B cell (primary cell): ENCODE measurements around the gene CDCA5. TPM values are rescaled to one million over a fixed set of nuclear protein-coding genes. Genes with fewer than 3 reads are reported as not detected.

Source experiments
- ATAC-seq: fragments of 200-7000 bp; cut with Tn5 transposase; one replicate; pipeline ENCODE4 v1.10.0; 2021; ENCODE audit warnings: low read depth, mild to moderate bottlenecking, moderate number of reproducible peaks, moderate library complexity
- CTCF ChIA-PET: fragments of 350-600 bp; sonication (Branson Sonifier 250); formaldehyde crosslinking; loops from one replicate; lab custom pipeline; 2021; ENCODE audit warnings: antibody characterized with exemption, inconsistent platforms; lab: Charles Lee
- POLR2A ChIA-PET: fragments of 350-600 bp; sonication (Branson Sonifier 250); formaldehyde crosslinking; loops from one replicate; lab custom pipeline; 2021; ENCODE audit warnings: antibody characterized with exemption; lab: Charles Lee
- DNase-seq: peaks from one replicate; pipeline ENCODE4 v3.0.0; 2013
- H2AFZ ChIP-seq: 2 replicates; pipeline ENCODE4 v1.6.1; 2012; ENCODE audit warnings: mild to moderate bottlenecking, low read depth, low read length; ENCODE audit not compliant: insufficient read depth, poor library complexity, severe bottlenecking
- H3K27ac ChIP-seq, 2 donors: 1 replicate in 1 of 2; 2 replicates in 1 of 2; pipeline ENCODE4 v1.5.1; 2012 to 2013; ENCODE audit warnings: low read length in 2 of 2, mild to moderate bottlenecking in 2 of 2, moderate library complexity in 1 of 2
- H3K27me3 ChIP-seq, 4 experiments: fragments of 200-600 bp in 1 of 4; sonication (generic) in 1 of 4; replicated peaks in 1 of 4; 1 replicate in 2 of 4; 2 replicates in 2 of 4; pipeline versions ENCODE4 v1.6.1 to v1.7.0; 2013 to 2016; ENCODE audit warnings: low read length in 3 of 4, mild to moderate bottlenecking in 2 of 4, mixed read lengths in 1 of 4, moderate library complexity in 1 of 4; ENCODE audit not compliant: insufficient read depth in 4 of 4, control insufficient read depth in 3 of 4; ENCODE audit errors: control extremely low read depth in 1 of 4
- H3K36me3 ChIP-seq, 2 experiments: replicated peaks in 1 of 2; 1 replicate in 1 of 2; 2 replicates in 1 of 2; pipeline versions ENCODE4 v1.6.1 to v1.7.1; 2013; ENCODE audit warnings: low read length in 1 of 2; ENCODE audit not compliant: insufficient read depth in 2 of 2, control insufficient read depth in 1 of 2; ENCODE audit errors: control extremely low read depth in 1 of 2, extremely low read depth in 1 of 2
- H3K4me1 ChIP-seq, 2 donors: fragments of 200-600 bp in 1 of 2; sonication (generic) in 1 of 2; 1 replicate in 1 of 2; 2 replicates in 1 of 2; pipeline versions ENCODE4 v1.5.1 to v1.6.1; 2013 to 2017; ENCODE audit warnings: low read length in 2 of 2; ENCODE audit not compliant: control insufficient read depth in 2 of 2, insufficient read depth in 2 of 2
- H3K4me2 ChIP-seq: replicated peaks from 2 replicates; pipeline ENCODE3; 2012; ENCODE audit warnings: mild to moderate bottlenecking, low read depth, low read length; ENCODE audit not compliant: poor library complexity, severe bottlenecking
- H3K4me3 ChIP-seq, 5 experiments: fragments of 200-600 bp in 1 of 5; sonication (generic) in 1 of 5; 1 replicate in 3 of 5; 2 replicates in 2 of 5; pipeline versions ENCODE4 v1.5.1 to v1.7.0; 2011 to 2016; ENCODE audit warnings: low read length in 4 of 5, mild to moderate bottlenecking in 4 of 5, low read depth in 2 of 5, control low read depth in 1 of 5, moderate library complexity in 1 of 5; ENCODE audit not compliant: insufficient read depth in 1 of 5; ENCODE audit errors: control extremely low read depth in 1 of 5, extremely low read depth in 1 of 5
- H3K79me2 ChIP-seq: fragments of 200-600 bp; sonication (generic); one replicate; pipeline ENCODE4 v1.6.0; 2016; ENCODE audit warnings: low read length; ENCODE audit not compliant: control insufficient read depth, insufficient read depth
- H3K9ac ChIP-seq: fragments of 200-600 bp; sonication (generic); 2 replicates; pipeline ENCODE4 v1.6.1; 2017; ENCODE audit warnings: mild to moderate bottlenecking, low read length, moderate library complexity
- H3K9me3 ChIP-seq, 3 donors: one replicate each; pipeline versions ENCODE4 v1.6.1 to v1.7.1; 2013; ENCODE audit warnings: low read length in 2 of 3; ENCODE audit not compliant: control insufficient read depth in 2 of 3, insufficient read depth in 1 of 3; ENCODE audit errors: control extremely low read depth in 1 of 3
- H4K20me1 ChIP-seq: 2 replicates; pipeline ENCODE4 v1.6.0; 2012; ENCODE audit warnings: mild to moderate bottlenecking, low read length; ENCODE audit not compliant: insufficient read depth, control insufficient read depth, poor library complexity, severe bottlenecking
- H3K27ac Mint-ChIP-seq: one replicate; pipeline ENCODE4 v1.8.0; 2021; ENCODE audit warnings: mixed read lengths
- H3K27me3 Mint-ChIP-seq: one replicate; pipeline ENCODE4 v1.8.0; 2021; ENCODE audit warnings: mixed read lengths
- H3K4me1 Mint-ChIP-seq: one replicate; pipeline ENCODE4 v1.8.0; 2021; ENCODE audit warnings: mixed read lengths
- H3K4me3 Mint-ChIP-seq: one replicate; pipeline ENCODE4 v1.8.0; 2021; ENCODE audit warnings: mixed read lengths
- H3K9me3 Mint-ChIP-seq: one replicate; pipeline ENCODE4 v1.8.0; 2022; ENCODE audit warnings: mixed read lengths; ENCODE audit not compliant: insufficient read depth
- EZH2 ChIP-seq: IDR thresholded peaks from 2 replicates; pipeline ENCODE4 v1.6.1; 2012; ENCODE audit warnings: borderline replicate concordance, low read depth, mild to moderate bottlenecking, moderate library complexity, low read length; ENCODE audit not compliant: insufficient read depth, poor library complexity, severe bottlenecking
- WGBS: methylation state at CpG from one replicate; pipeline ENCODE4 v1.1.5; 2013; ENCODE audit warnings: missing lambda C conversion rate; ENCODE audit not compliant: insufficient coverage; 5-methylcytosine and 5-hydroxymethylcytosine counted together
- intact Hi-C: fragments of 100-400 bp; cut with micrococcal nuclease; formaldehyde crosslinking; loops from one replicate; pipeline ENCODE4 v1.10.0; 2022
- polyA plus RNA-seq: library from polyadenylated mRNA; depleted of rRNA; stranded (reverse); fragments of >200 nt; gene quantifications from 2 replicates; pipeline ENCODE4 v1.2.3, GENCODE V29; 2012
- total RNA-seq, 2 donors: library from RNA; stranded (reverse); fragments of 120-200 nt in 1 of 2; gene quantifications; 1 replicate in 1 of 2; 2 replicates in 1 of 2; pipeline versions ENCODE4 v1.2.3 to v1.2.4, GENCODE V29; 2013 to 2022
- TF ChIP-seq, protein P1 (sequence below): fragments of 200-600 bp; IDR thresholded peaks from one replicate; pipeline ENCODE4 v1.8.0; 2022; ENCODE audit warnings: antibody characterized with exemption, mild to moderate bottlenecking

Gene CDCA5
- total and polyA plus RNA-seq, 2 donors (not counting 1 experiment from before 2014, with no cell fraction given) = 1.1 to 1.4 TPM

GRCh38 chr11:65066805-65067291 is 17.0 kb downstream of the CDCA5 start:
- Histone ChIP-seq H3K9ac (no peak overlapping the region), H3K79me2 (no peaks in the 10 kb centered on the region), H3K4me1 (peaks cover 0 to 4% of the 10 kb centered on the region in 2 donors), H3K4me2 (no peak overlapping the region), H3K36me3 (no peaks in the 10 kb centered on the region), H4K20me1 (no peaks in the 10 kb centered on the region), H3K27ac (no peak overlapping the region), H2AFZ (no peak overlapping the region), H3K9me3 (no peaks in the 10 kb centered on the region), H3K4me3 (no peak overlapping the region), H3K27me3 (no peaks in the 10 kb centered on the region)
- ChIA-PET CTCF (no interaction called here), POLR2A (no interaction called here)
- Mint-ChIP-seq H3K9me3 (no peaks in the 10 kb centered on the region), H3K27me3 (no peaks in the 10 kb centered on the region), H3K27ac (no peak overlapping the region), H3K4me3 (no peak overlapping the region), H3K4me1 (peaks cover under 1% of the 10 kb centered on the region)
- no peak for DNase-seq
- 59% methylated on average over 4 of the region's 4 CpGs for WGBS
- no peak for ATAC-seq
- TF ChIP-seq EZH2 = no peak
- TF ChIP-seq, protein P1, sequence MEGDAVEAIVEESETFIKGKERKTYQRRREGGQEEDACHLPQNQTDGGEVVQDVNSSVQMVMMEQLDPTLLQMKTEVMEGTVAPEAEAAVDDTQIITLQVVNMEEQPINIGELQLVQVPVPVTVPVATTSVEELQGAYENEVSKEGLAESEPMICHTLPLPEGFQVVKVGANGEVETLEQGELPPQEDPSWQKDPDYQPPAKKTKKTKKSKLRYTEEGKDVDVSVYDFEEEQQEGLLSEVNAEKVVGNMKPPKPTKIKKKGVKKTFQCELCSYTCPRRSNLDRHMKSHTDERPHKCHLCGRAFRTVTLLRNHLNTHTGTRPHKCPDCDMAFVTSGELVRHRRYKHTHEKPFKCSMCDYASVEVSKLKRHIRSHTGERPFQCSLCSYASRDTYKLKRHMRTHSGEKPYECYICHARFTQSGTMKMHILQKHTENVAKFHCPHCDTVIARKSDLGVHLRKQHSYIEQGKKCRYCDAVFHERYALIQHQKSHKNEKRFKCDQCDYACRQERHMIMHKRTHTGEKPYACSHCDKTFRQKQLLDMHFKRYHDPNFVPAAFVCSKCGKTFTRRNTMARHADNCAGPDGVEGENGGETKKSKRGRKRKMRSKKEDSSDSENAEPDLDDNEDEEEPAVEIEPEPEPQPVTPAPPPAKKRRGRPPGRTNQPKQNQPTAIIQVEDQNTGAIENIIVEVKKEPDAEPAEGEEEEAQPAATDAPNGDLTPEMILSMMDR = no peak
- intact Hi-C loops = no loop called here

- Mint-ChIP-seq H3K4me1 (no peaks in the 10 kb centered on the region), H3K9me3 (no peaks in the 10 kb centered on the region), H3K27ac (no peak overlapping the region), H3K27me3 (no peaks in the 10 kb centered on the region), H3K4me3 (no peak overlapping the region)
- Histone ChIP-seq H3K79me2 (no peaks in the 10 kb centered on the region), H3K4me3 (no peak overlapping the region), H3K9ac (no peak overlapping the region), H3K27me3 (no peaks in the 10 kb centered on the region), H3K9me3 (peaks cover 0 to 1% (median 0%) of the 10 kb centered on the region in 3 donors), H2AFZ (no peak overlapping the region), H3K4me1 (no peaks in the 10 kb centered on the region), H3K4me2 (no peak overlapping the region), H3K36me3 (no peaks in the 10 kb centered on the region), H4K20me1 (no peaks in the 10 kb centered on the region), H3K27ac (no peak overlapping the region)
- DNase-seq (no peak), ATAC-seq (no peak)
- ChIA-PET POLR2A (no interaction called here), CTCF (no interaction called here)
- TF ChIP-seq, protein P1 = no peak
- TF ChIP-seq EZH2 = no peak
- intact Hi-C loops = no loop called here
- 92% methylated on average over 11 of the region's 11 CpGs for whole genome bisulfite sequencing
Observed at GRCh38 chr11:65066315-65066714, 17.5 kb downstream of the CDCA5 start.
